WI38 (cell line): Measurements from ENCODE around the gene TTC9.

ENCODE experiments used
- H3K4me3 ChIP-seq: 2 replicates; pipeline ENCODE4 v1.5.1; 2011; ENCODE audit warnings: low read depth, mild to moderate bottlenecking, control low read depth, low read length
- TF ChIP-seq, protein P1 (sequence below): IDR thresholded peaks from 2 replicates; pipeline ENCODE4 v1.5.1; 2012; ENCODE audit warnings: low read depth, mild to moderate bottlenecking, control low read depth, low read length

The TTC9 gene

DNA sequence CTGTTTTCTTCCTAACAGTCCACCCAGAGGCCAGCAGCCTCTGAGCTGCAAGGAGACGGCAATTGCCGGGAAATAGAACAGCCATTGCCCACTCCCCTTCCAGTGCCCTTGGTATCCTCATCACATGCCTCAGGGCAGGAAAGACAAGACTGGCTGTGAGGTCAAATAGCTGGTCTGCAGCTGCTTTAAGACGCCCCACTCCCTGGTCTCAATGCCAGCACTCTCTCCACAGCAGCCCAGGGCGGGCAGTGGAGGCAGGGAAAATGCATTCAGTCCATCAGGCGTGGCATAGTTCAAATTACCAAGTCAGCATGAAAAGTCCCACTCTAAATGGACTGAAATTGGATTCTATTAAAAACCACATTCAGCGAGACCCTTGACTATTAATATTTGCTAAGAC is 35.6 kb downstream of the TTC9 start:
- H3K4me3 ChIP-seq: no peak overlapping the region
- TF ChIP-seq, protein P1, sequence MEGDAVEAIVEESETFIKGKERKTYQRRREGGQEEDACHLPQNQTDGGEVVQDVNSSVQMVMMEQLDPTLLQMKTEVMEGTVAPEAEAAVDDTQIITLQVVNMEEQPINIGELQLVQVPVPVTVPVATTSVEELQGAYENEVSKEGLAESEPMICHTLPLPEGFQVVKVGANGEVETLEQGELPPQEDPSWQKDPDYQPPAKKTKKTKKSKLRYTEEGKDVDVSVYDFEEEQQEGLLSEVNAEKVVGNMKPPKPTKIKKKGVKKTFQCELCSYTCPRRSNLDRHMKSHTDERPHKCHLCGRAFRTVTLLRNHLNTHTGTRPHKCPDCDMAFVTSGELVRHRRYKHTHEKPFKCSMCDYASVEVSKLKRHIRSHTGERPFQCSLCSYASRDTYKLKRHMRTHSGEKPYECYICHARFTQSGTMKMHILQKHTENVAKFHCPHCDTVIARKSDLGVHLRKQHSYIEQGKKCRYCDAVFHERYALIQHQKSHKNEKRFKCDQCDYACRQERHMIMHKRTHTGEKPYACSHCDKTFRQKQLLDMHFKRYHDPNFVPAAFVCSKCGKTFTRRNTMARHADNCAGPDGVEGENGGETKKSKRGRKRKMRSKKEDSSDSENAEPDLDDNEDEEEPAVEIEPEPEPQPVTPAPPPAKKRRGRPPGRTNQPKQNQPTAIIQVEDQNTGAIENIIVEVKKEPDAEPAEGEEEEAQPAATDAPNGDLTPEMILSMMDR: no peak

DNA sequence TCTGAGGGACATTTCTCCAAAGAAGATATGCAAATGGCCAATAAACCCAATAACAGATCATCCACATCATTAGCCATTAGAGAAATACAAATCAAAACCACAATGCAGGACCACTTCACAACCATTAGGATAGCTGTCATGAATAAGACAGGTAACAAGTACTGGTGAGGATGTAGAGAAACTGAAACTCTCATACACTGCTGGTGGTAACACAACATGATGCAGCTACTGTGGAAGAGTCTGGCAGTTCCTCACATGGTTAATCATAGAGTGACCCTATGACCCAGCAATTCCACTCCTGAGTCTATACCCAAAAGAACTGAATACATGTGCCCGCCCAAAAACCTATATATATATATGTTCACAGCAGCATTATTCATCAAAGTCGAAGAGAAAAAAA is 39.0 kb downstream of the TTC9 start:
- H3K4me3 ChIP-seq: no peak overlapping the region
- TF ChIP-seq, protein P1: no peak

DNA sequence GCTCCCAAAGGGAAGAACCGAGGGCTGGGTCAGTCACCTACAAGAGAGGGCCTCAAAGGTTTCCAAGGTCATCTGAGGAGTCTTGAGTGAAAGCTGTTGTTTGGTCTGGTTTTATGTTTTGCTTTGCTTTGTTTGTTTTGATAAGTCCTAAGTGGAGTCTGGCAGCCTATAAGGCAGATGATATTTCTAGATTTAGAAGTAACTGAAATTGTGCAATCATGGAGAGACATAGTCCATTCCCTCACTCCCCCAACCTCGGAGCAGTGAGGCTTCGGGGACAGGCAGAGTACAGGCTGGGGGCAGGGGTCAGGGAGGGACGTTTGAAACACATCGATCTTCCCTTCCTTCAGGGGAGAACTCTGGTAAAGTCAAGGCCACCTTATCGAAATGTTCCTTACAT is 42.3 kb downstream of the TTC9 start:
- TF ChIP-seq, protein P1: no peak
- no peak overlapping the region for H3K4me3 ChIP-seq

DNA sequence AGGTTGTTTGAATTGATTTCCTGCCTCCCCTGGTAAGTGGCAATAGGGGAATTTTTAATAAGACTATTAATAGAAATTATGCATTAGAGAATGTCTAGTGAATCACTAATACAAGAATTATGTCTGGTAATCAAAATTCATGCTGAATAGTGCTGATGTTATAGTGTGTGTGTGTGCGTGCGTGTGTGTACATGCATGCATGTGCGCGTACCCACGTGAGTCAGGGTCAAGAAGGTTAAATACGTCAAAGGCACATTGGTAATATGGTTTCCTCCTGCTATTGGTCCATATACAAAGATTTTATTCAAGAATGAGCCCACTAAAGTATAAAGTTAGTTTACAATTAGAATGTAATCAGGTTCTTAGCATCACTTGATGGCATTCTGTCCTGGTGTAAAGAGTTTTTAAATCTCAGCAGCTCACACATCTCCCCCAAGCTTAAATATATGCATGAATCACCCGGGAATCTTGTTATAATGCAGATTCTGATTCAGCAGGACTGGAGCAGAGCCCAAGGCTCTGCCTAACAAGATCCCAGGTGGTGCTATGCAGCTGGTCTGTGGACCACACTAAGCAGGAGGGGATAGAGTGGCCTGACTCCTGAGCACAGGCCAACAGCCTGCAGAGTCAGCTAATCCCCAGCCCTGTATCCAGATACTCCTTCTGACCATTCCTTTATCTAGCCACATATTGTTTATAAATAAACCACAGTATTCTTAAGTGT is 43.9 kb downstream of the TTC9 start:
- TF ChIP-seq, protein P1: no peak
- no peak overlapping the region for H3K4me3 ChIP-seq

DNA sequence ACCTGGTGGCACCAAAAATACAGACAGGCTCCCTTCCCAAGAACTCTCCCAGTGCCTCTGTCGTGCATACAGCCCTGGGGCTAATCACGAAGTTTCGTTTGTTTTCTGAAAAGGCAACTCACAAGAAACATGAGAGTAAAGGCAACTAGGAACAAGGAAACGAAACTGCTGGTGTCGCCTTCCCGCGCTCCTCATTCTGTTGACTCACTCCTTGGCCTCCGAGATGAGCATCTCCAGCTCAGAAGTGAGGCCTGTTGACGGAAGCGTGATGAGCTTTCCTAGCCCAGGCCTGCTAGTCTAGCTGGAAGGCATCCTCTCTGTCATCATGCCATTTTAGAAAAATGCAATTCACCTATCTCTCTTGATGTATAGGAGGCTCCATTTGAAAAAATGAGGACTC is 50.5 kb downstream of the TTC9 start:
- TF ChIP-seq, protein P1: no peak

DNA sequence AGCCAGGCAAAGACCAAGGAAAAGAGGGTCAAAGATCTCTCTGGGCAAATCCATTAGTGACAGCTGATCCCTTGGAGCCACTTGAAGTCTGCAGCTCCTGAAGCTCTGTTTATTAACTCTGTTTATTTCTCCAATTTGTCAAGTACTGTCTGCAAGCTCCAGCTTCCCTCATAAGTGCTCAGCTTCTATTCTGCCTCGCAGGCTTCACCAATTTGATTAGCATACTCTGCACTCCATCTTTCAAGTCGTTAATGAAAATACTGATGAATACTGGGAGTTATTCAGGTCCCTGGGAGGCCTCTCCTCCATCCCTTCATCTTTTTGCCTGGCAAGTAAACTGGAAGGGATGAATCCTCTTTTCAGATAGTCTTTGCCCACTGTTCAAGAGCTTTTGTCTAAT is 54.3 kb downstream of the TTC9 start:
- H3K4me3 ChIP-seq: no peak overlapping the region
- TF ChIP-seq, protein P1: no peak

More for the DNA sequence above, 50.5 kb downstream of the TTC9 start:
- no peak overlapping the region for H3K4me3 ChIP-seq

DNA sequence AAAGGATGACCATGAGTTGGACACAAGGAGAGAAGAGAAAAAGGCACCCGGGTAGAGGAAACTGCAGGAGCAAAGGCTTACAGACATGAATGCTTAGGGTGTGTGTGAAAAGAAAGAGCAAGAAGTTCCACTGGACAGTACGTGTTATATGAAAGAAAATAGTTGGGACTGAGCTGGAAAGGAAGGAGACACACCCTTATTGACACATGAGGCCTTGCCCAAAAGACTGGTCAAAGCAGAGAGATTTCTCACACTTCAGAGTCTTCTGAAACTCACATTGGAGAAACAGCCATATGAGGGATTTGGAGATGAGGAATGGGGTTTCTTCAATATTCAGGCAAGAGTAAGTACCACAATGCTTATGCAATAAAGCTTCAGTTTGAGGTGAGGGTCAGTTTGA is 56.0 kb downstream of the TTC9 start:
- TF ChIP-seq, protein P1: no peak
- no peak overlapping the region for H3K4me3 ChIP-seq
